Uterus (tissue), 4 donors: ENCODE measurements around the gene LRRC4C. TPM values are rescaled to one million over a fixed set of nuclear protein-coding genes. Genes with fewer than 3 reads are reported as not detected.

ENCODE experiments used
- DNase-seq, 2 donors: peaks; one replicate each; pipeline ENCODE4 v3.0.0-alpha.2; 2019 to 2020
- H3K27ac ChIP-seq, 2 donors: fragments of 200-600 bp; sonication (generic); 1 replicate in 1 of 2; 2 replicates in 1 of 2; pipeline ENCODE4 v1.5.1; 2016 to 2018
- H3K27me3 ChIP-seq, 2 donors: fragments of 200-600 bp; sonication (generic); one replicate each; pipeline ENCODE4 v1.5.1; 2018 to 2019; ENCODE audit warnings: control low read depth in 1 of 2
- H3K36me3 ChIP-seq, 2 donors: fragments of 200-600 bp; sonication (generic); one replicate each; pipeline ENCODE4 v1.5.1; 2019; ENCODE audit warnings: control low read depth in 1 of 2
- H3K4me1 ChIP-seq, 2 donors: fragments of 200-600 bp; sonication (generic); one replicate each; pipeline ENCODE4 v1.5.1; 2018 to 2019; ENCODE audit warnings: control low read depth in 1 of 2
- H3K4me3 ChIP-seq, 2 donors: fragments of 200-600 bp; sonication (generic); 1 replicate in 1 of 2; 2 replicates in 1 of 2; pipeline ENCODE4 v1.5.1; 2018 to 2019; ENCODE audit warnings: mild to moderate bottlenecking in 1 of 2
- H3K9me3 ChIP-seq, 2 donors: fragments of 200-600 bp; sonication (generic); one replicate each; pipeline ENCODE4 v1.5.1; 2019; ENCODE audit warnings: control low read depth in 1 of 2
- POLR2A ChIP-seq, 2 donors: fragments of 450-650 bp; IDR thresholded peaks; one replicate each; pipeline ENCODE4 v1.6.1; 2016; ENCODE audit warnings: antibody characterized with exemption in 2 of 2, mild to moderate bottlenecking in 1 of 2, moderate library complexity in 1 of 2
- intact Hi-C: fragments of 100-400 bp; cut with DNase I; formaldehyde crosslinking; loops from one replicate; pipeline ENCODE4 v1.15.1; 2023; ENCODE audit warnings: low total_unique reads
- total RNA-seq, 4 donors: library from RNA; depleted of rRNA in 3 of 4; stranded (reverse); fragments of >200 nt in 3 of 4; gene quantifications; one replicate each; pipeline versions ENCODE4 v1.1.0 to v1.2.4, GENCODE V29; 2014 to 2023
- TF ChIP-seq, protein P1 (sequence below), 4 experiments: fragments of 200-600 bp in 2 of 4; fragments of 450-650 bp in 2 of 4; sonication (generic) in 2 of 4; IDR thresholded peaks; one replicate each; pipeline ENCODE4 v1.5.1; 2016 to 2019; ENCODE audit warnings: antibody characterized with exemption in 4 of 4, mild to moderate bottlenecking in 2 of 4, moderate library complexity in 1 of 4
- donor health status: DM: yes; HTN: yes; CAD: no.

The LRRC4C gene
- total RNA-seq, 4 donors from 2014 or later, result 1.5 to 16.9 (median 2.1) TPM; not detected in 1

DNA sequence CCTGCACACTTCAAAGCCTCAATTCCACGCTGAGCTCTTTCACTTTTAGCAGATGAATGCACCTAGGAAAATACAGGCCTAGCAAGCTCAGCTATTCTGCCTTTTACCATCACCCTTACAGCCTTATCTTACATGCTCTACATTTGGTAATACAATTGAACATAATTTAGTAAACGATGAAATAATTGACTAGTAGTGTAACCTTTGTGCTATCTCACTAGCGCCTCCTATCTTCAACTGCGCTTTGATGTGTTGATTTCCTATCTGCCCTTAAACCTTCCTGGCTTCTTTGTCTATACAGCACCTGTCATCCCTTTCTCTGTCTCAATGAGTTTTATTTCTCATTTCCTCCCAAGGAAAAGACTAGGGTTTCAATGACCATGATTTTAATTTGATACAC is 149.7 kb downstream of the LRRC4C start:
- Histone ChIP-seq H3K27ac (no peak overlapping the region), H3K9me3 (no peaks in the 10 kb centered on the region), H3K27me3 (no peaks in the 10 kb centered on the region), H3K36me3 (no peaks in the 10 kb centered on the region), H3K4me3 (no peak overlapping the region), H3K4me1 (no peaks in the 10 kb centered on the region)
- intact Hi-C loops, result no loop called here
- no peak for DNase-seq
- TF ChIP-seq, protein P1, sequence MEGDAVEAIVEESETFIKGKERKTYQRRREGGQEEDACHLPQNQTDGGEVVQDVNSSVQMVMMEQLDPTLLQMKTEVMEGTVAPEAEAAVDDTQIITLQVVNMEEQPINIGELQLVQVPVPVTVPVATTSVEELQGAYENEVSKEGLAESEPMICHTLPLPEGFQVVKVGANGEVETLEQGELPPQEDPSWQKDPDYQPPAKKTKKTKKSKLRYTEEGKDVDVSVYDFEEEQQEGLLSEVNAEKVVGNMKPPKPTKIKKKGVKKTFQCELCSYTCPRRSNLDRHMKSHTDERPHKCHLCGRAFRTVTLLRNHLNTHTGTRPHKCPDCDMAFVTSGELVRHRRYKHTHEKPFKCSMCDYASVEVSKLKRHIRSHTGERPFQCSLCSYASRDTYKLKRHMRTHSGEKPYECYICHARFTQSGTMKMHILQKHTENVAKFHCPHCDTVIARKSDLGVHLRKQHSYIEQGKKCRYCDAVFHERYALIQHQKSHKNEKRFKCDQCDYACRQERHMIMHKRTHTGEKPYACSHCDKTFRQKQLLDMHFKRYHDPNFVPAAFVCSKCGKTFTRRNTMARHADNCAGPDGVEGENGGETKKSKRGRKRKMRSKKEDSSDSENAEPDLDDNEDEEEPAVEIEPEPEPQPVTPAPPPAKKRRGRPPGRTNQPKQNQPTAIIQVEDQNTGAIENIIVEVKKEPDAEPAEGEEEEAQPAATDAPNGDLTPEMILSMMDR (IDR thresholded peaks at IDR 0.05), result no peak
- TF ChIP-seq POLR2A (IDR thresholded peaks at IDR 0.05), result no peak

DNA sequence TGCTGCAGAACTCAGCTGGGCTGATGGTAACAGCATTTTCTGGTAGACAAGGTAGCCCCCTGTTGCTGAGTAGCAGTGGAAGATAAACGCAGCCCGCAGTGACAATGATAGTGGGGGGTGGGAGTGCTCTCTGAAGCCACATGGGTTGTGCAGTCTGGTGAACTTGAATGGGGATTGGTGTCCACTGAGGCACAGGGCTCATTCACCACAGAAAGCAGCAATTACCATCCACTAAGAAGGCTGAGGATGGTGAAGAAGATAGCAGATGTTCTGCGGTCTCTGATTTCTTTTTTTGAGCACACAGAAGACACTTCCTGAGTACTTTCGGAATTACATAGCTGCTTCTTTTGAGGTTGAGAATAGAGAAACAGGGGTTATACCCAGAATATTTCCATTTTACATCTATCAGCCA is 150.3 kb downstream of the LRRC4C start:
- H3K4me1 ChIP-seq, result no peaks in the 10 kb centered on the region
- TF ChIP-seq POLR2A (IDR thresholded peaks at IDR 0.05), result no peak
- TF ChIP-seq, protein P1 (IDR thresholded peaks at IDR 0.05), result no peak
- H3K4me3 ChIP-seq, result no peak overlapping the region
- H3K27me3 ChIP-seq, result no peaks in the 10 kb centered on the region
- H3K36me3 ChIP-seq, result no peaks in the 10 kb centered on the region
- no peaks in the 10 kb centered on the region for H3K9me3 ChIP-seq
- no peak for DNase-seq
- H3K27ac ChIP-seq, result no peak overlapping the region
- intact Hi-C loops, result no loop called here

DNA sequence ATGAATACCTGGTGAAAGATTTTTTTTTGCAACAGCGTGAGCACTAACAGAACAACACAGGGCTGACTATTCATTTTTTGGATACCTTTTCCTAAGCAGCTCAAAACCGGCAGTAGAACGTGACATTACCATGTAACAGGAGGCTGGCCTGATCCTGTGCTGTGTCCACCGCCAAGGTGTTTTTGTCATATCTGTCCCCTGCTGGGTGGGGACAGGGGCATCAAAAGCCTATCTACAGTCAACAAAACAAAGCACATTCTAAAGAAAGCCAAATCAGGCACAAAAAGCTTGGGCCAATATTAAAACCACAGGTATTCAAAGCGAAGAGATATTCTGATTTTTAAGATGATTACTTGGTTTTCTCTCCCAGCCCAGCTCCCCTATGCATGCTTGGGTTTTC is 151.2 kb downstream of the LRRC4C start:
- H3K4me3 ChIP-seq, result no peak overlapping the region
- intact Hi-C loops, result no loop called here
- H3K36me3 ChIP-seq, result no peaks in the 10 kb centered on the region
- TF ChIP-seq, protein P1 (IDR thresholded peaks at IDR 0.05), result no peak
- TF ChIP-seq POLR2A (IDR thresholded peaks at IDR 0.05), result no peak
- no peak overlapping the region for H3K27ac ChIP-seq
- no peak for DNase-seq
- H3K27me3 ChIP-seq, result no peaks in the 10 kb centered on the region
- H3K9me3 ChIP-seq, result no peaks in the 10 kb centered on the region
- H3K4me1 ChIP-seq, result no peaks in the 10 kb centered on the region

DNA sequence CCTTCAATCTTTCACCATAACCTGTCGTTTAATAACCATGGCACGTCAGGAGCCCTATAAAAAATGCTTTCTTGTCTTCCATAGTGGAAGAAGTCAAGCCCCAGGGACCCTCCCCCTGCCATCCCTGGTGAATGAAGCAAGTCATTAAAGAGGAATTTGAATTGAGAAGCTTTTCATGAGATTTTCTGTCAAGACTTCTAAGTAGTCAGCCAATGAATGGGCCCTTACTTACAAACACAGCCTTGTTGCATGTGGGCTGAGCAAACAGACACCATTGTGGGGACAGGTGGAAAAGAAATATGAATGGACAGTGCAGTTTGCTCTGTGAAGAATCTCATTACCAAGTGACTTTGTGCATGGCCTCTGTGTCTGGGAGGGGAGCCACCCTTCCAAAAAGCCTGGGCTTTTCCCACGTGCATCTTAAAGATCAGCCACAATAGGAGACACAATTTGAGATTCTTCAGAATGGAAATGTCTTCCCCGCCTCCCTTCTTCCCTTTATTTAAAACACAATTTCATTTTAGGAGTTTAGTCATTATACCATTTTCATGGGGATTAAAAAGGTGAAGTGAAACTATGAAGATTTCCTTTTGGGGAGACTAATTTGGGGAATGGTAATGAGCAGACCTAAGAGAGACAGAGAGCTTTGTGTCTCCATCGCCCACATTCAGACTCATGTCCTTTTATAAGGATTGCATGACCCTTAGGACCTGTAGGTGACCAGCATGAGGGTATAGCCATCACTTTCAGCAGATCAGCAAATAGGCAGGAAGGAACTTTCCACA is 152.0 kb downstream of the LRRC4C start:
- no peak for DNase-seq
- no peaks in the 10 kb centered on the region for H3K9me3 ChIP-seq
- no peak overlapping the region for H3K27ac ChIP-seq
- H3K27me3 ChIP-seq, result no peaks in the 10 kb centered on the region
- no peaks in the 10 kb centered on the region for H3K4me1 ChIP-seq
- H3K4me3 ChIP-seq, result no peak overlapping the region
- H3K36me3 ChIP-seq, result no peaks in the 10 kb centered on the region
- intact Hi-C loops, result no loop called here
- TF ChIP-seq, protein P1 (IDR thresholded peaks at IDR 0.05), result no peak
- TF ChIP-seq POLR2A (IDR thresholded peaks at IDR 0.05), result no peak

DNA sequence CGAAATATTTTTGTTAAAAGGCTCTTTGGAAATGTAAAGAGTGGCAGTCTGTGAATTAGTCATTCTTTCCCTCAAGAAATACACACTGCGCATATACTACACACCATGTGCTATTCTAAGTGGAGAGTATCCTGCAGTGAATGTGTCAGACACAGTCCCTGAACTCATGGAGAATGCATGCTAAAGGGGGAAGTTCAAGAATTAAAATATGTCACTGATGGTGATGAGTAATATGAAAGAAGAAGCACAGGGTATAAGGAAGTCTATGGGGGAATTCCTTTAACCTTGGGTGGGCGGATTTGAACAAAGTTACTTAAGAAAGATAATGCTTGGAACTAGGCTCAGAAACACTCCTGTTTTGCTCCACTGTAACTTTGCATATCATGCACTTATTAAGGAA is 153.0 kb downstream of the LRRC4C start:
- TF ChIP-seq, protein P1 (IDR thresholded peaks at IDR 0.05), result no peak
- TF ChIP-seq POLR2A (IDR thresholded peaks at IDR 0.05), result no peak
- DNase-seq, result no peak
- H3K27ac ChIP-seq, result no peak overlapping the region
- no peaks in the 10 kb centered on the region for H3K27me3 ChIP-seq
- intact Hi-C loops, result no loop called here
- H3K4me1 ChIP-seq, result no peaks in the 10 kb centered on the region
- H3K36me3 ChIP-seq, result no peaks in the 10 kb centered on the region
- H3K4me3 ChIP-seq, result no peak overlapping the region
- no peaks in the 10 kb centered on the region for H3K9me3 ChIP-seq
